Stimulated activated memory B cell treated with anti-CD40 and anti-IgM and Interleukin-4, amounts not matched to agents 10 μg/mL and 1 μg/mL and 100 μg/mL, for 72 hours (primary cell): ENCODE measurements around the gene ULK1.
A peak's percentile ranks its signal among the peaks of the same experiment; 100 is the strongest.

Source experiments
- ATAC-seq: fragments of 150-1000 bp; cut with Tn5 transposase; 2 replicates; pipeline ENCODE4 v1.10.0; 2021
- H3K27ac Mint-ChIP-seq: one replicate; pipeline ENCODE4 v1.8.0; 2022; ENCODE audit warnings: mild to moderate bottlenecking, mixed read lengths
- H3K27me3 Mint-ChIP-seq: one replicate; pipeline ENCODE4 v1.8.0; 2022; ENCODE audit warnings: mixed read lengths
- H3K36me3 Mint-ChIP-seq: one replicate; pipeline ENCODE4 v1.8.0; 2022; ENCODE audit warnings: mixed read lengths
- H3K4me1 Mint-ChIP-seq: one replicate; pipeline ENCODE4 v1.8.0; 2022; ENCODE audit warnings: mixed read lengths
- H3K4me3 Mint-ChIP-seq: one replicate; pipeline ENCODE4 v1.8.0; 2022; ENCODE audit warnings: mild to moderate bottlenecking, moderate library complexity, mixed read lengths
- H3K9me3 Mint-ChIP-seq: one replicate; pipeline ENCODE4 v1.8.0; 2022; ENCODE audit warnings: mixed read lengths

ULK1 gene

GRCh38 chr12:131916306-131917138 is 22.1 kb downstream of the ULK1 start:
- Mint-ChIP-seq H3K27ac (no peak overlapping the region), H3K4me3 (no peak overlapping the region), H3K36me3 (peaks cover 38% of the 10 kb centered on the region), H3K4me1 (no peaks in the 10 kb centered on the region), H3K27me3 (no peaks in the 10 kb centered on the region), H3K9me3 (no peaks in the 10 kb centered on the region)
- no peak for ATAC-seq

GRCh38 chr12:131917139-131917710 is 22.8 kb downstream of the ULK1 start:
- Mint-ChIP-seq H3K4me1 (no peaks in the 10 kb centered on the region), H3K4me3 (no peak overlapping the region), H3K9me3 (no peaks in the 10 kb centered on the region), H3K27ac (no peak overlapping the region), H3K27me3 (no peaks in the 10 kb centered on the region), H3K36me3 (peaks cover 33% of the 10 kb centered on the region)
- no peak for ATAC-seq

GRCh38 chr12:131917711-131918306 is 23.4 kb downstream of the ULK1 start:
- Mint-ChIP-seq H3K27me3 (no peaks in the 10 kb centered on the region), H3K4me1 (peaks cover 5% of the 10 kb centered on the region), H3K36me3 (peaks cover 27% of the 10 kb centered on the region), H3K27ac (no peak overlapping the region), H3K4me3 (no peak overlapping the region), H3K9me3 (no peaks in the 10 kb centered on the region)
- no peak for ATAC-seq

GRCh38 chr12:131918311-131919050 is 24.1 kb downstream of the ULK1 start:
- H3K36me3 Mint-ChIP-seq, result peaks cover 26% of the 10 kb centered on the region
- peak; percentile 84 for ATAC-seq
- H3K27ac Mint-ChIP-seq, result no peak overlapping the region
- H3K27me3 Mint-ChIP-seq, result no peaks in the 10 kb centered on the region
- H3K4me1 Mint-ChIP-seq, result peaks cover 11% of the 10 kb centered on the region
- H3K4me3 Mint-ChIP-seq, result no peak overlapping the region
- no peaks in the 10 kb centered on the region for H3K9me3 Mint-ChIP-seq

- peaks cover 26% of the 10 kb centered on the region for H3K36me3 Mint-ChIP-seq
- no peak overlapping the region for H3K4me3 Mint-ChIP-seq
- no peak for ATAC-seq
- no peaks in the 10 kb centered on the region for H3K9me3 Mint-ChIP-seq
- no peak overlapping the region for H3K27ac Mint-ChIP-seq
- H3K27me3 Mint-ChIP-seq, result no peaks in the 10 kb centered on the region
- peaks cover 16% of the 10 kb centered on the region for H3K4me1 Mint-ChIP-seq
Observed at GRCh38 chr12:131919051-131919347, 24.6 kb downstream of the ULK1 start.

GRCh38 chr12:131919366-131920156 is 25.1 kb downstream of the ULK1 start:
- Mint-ChIP-seq H3K36me3 (peaks cover 21% of the 10 kb centered on the region), H3K27ac (no peak overlapping the region), H3K4me3 (no peak overlapping the region), H3K27me3 (no peaks in the 10 kb centered on the region), H3K4me1 (peaks cover 22% of the 10 kb centered on the region), H3K9me3 (no peaks in the 10 kb centered on the region)
- ATAC-seq, result no peak

GRCh38 chr12:131920157-131920508 is 25.7 kb downstream of the ULK1 start:
- no peaks in the 10 kb centered on the region for H3K9me3 Mint-ChIP-seq
- no peak overlapping the region for H3K4me3 Mint-ChIP-seq
- H3K36me3 Mint-ChIP-seq, result peaks cover 15% of the 10 kb centered on the region
- peaks cover 28% of the 10 kb centered on the region for H3K4me1 Mint-ChIP-seq
- ATAC-seq, result no peak
- no peaks in the 10 kb centered on the region for H3K27me3 Mint-ChIP-seq
- no peak overlapping the region for H3K27ac Mint-ChIP-seq

- Mint-ChIP-seq H3K9me3 (no peaks in the 10 kb centered on the region), H3K36me3 (peaks cover 12% of the 10 kb centered on the region), H3K27ac (no peak overlapping the region), H3K4me3 (no peak overlapping the region), H3K27me3 (no peaks in the 10 kb centered on the region), H3K4me1 (peaks cover 30% of the 10 kb centered on the region)
- no peak for ATAC-seq
Observed at GRCh38 chr12:131920902-131921840, 26.7 kb downstream of the ULK1 start.

GRCh38 chr12:131921866-131922769 is 27.7 kb downstream of the ULK1 start:
- no peak for ATAC-seq
- H3K4me3 Mint-ChIP-seq, result no peak overlapping the region
- H3K27ac Mint-ChIP-seq, result no peak overlapping the region
- no peaks in the 10 kb centered on the region for H3K27me3 Mint-ChIP-seq
- peaks cover 30% of the 10 kb centered on the region for H3K4me1 Mint-ChIP-seq
- H3K36me3 Mint-ChIP-seq, result peaks cover 5% of the 10 kb centered on the region
- no peaks in the 10 kb centered on the region for H3K9me3 Mint-ChIP-seq

GRCh38 chr12:131922772-131923171 is 28.4 kb downstream of the ULK1 start:
- Mint-ChIP-seq H3K27ac (peak overlapping the region; percentile 22), H3K4me3 (no peak overlapping the region), H3K4me1 (peaks cover 34% of the 10 kb centered on the region), H3K36me3 (peaks cover 5% of the 10 kb centered on the region), H3K9me3 (no peaks in the 10 kb centered on the region), H3K27me3 (no peaks in the 10 kb centered on the region)
- no peak for ATAC-seq

GRCh38 chr12:131923260-131923659 is 28.8 kb downstream of the ULK1 start:
- peak; percentile 78 for ATAC-seq
- H3K4me1 Mint-ChIP-seq, result peaks cover 39% of the 10 kb centered on the region
- H3K27me3 Mint-ChIP-seq, result no peaks in the 10 kb centered on the region
- peaks cover 5% of the 10 kb centered on the region for H3K36me3 Mint-ChIP-seq
- H3K4me3 Mint-ChIP-seq, result peak overlapping the region; percentile 73
- H3K27ac Mint-ChIP-seq, result peak overlapping the region; percentile 22
- H3K9me3 Mint-ChIP-seq, result no peaks in the 10 kb centered on the region

GRCh38 chr12:131927110-131928079 is 33.0 kb downstream of the ULK1 start:
- H3K4me1 Mint-ChIP-seq, result peaks cover 50% of the 10 kb centered on the region
- H3K9me3 Mint-ChIP-seq, result no peaks in the 10 kb centered on the region
- H3K4me3 Mint-ChIP-seq, result peak overlapping the region; percentile 90
- no peaks in the 10 kb centered on the region for H3K27me3 Mint-ChIP-seq
- no peak for ATAC-seq
- H3K27ac Mint-ChIP-seq, result peak overlapping the region; percentile 93
- peaks cover 4% of the 10 kb centered on the region for H3K36me3 Mint-ChIP-seq
